DND-41 (cell line): ENCODE data around the gene CSRNP3.

Source experiments
- ATAC-seq: fragments of 200-7000 bp; cut with Tn5 transposase; 3 replicates; pipeline ENCODE4 v1.9.1; 2021; ENCODE audit warnings: low read depth; ENCODE audit not compliant: insufficient read depth
- DNase-seq: peaks from one replicate; pipeline ENCODE4 v3.0.0-alpha.2; 2020
- H2AFZ ChIP-seq: 2 replicates; pipeline ENCODE4 v1.6.0; 2012; ENCODE audit warnings: low read depth, low read length
- H3K27ac ChIP-seq: 2 replicates; pipeline ENCODE4 v1.5.1; 2012; ENCODE audit warnings: low read length, inconsistent platforms
- H3K27me3 ChIP-seq: fragments of 200-600 bp; sonication (generic); 2 replicates; pipeline ENCODE4 v1.6.0; 2012; ENCODE audit warnings: low read length, mild to moderate bottlenecking, inconsistent platforms; ENCODE audit not compliant: insufficient read depth, poor library complexity
- H3K36me3 ChIP-seq: 2 replicates; pipeline ENCODE4 v1.5.1; 2012; ENCODE audit warnings: low read length, inconsistent platforms; ENCODE audit not compliant: insufficient read depth
- H3K4me1 ChIP-seq: 2 replicates; pipeline ENCODE4 v1.5.1; 2012; ENCODE audit warnings: mild to moderate bottlenecking, low read length; ENCODE audit not compliant: insufficient read depth
- H3K4me2 ChIP-seq: 2 replicates; pipeline ENCODE4 v1.6.0; 2012; ENCODE audit warnings: mild to moderate bottlenecking, moderate library complexity, low read length, inconsistent platforms; ENCODE audit not compliant: insufficient read depth
- H3K4me3 ChIP-seq, 2 experiments: fragments of 200-600 bp in 1 of 2; shearing (Covaris generic) in 1 of 2; 2 replicates each; pipeline ENCODE4 v1.5.1; 2012 to 2016; ENCODE audit warnings: inconsistent platforms in 2 of 2, low read length in 2 of 2, mild to moderate bottlenecking in 2 of 2, low read depth in 1 of 2, moderate library complexity in 1 of 2
- H3K79me2 ChIP-seq: 2 replicates; pipeline ENCODE4 v1.6.0; 2012; ENCODE audit warnings: low read length, inconsistent platforms; ENCODE audit not compliant: insufficient read depth
- H3K9ac ChIP-seq: 2 replicates; pipeline ENCODE4 v1.6.0; 2012; ENCODE audit warnings: low read depth, mild to moderate bottlenecking, inconsistent platforms, low read length, moderate library complexity
- H3K9me3 ChIP-seq: 2 replicates; pipeline ENCODE4 v1.5.1; 2012; ENCODE audit warnings: low read length, moderate library complexity, mild to moderate bottlenecking, inconsistent platforms; ENCODE audit not compliant: insufficient read depth, severe bottlenecking
- H4K20me1 ChIP-seq: 2 replicates; pipeline ENCODE4 v1.6.0; 2012; ENCODE audit warnings: low read length; ENCODE audit not compliant: insufficient read depth
- EZH2 ChIP-seq: IDR thresholded peaks from 3 replicates; pipeline ENCODE4 v1.6.1; 2012; ENCODE audit warnings: borderline replicate concordance, low read depth, mild to moderate bottlenecking, moderate library complexity, low read length, inconsistent platforms; ENCODE audit not compliant: severe bottlenecking
- TF ChIP-seq, protein P1 (sequence below): IDR thresholded peaks from 2 replicates; pipeline ENCODE4 v1.5.1; 2012; ENCODE audit warnings: borderline replicate concordance, low read length, moderate library complexity, mild to moderate bottlenecking; ENCODE audit not compliant: poor library complexity, severe bottlenecking; ENCODE audit errors: extremely low read depth

Gene CSRNP3

DNA sequence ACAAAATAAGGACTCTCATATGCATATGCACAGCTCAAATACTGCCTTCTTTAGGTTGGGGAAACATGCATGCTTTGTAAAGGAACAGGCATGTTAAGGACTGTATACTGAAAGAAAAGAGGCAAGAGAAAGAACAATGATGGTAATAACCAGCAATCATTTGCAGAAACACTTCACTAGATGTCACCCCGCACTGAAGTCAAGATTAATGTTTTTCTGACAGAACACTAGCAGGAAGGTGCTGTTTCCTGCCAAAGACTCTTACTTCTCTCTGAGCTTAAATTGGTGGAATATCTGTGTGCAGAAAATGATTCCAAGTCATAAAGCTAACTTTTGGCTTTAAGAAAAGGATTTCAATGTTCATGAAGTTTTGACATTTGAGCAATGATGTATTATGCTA is 19.3 kb upstream of the CSRNP3 start:
- Histone ChIP-seq H3K4me3 (no peak overlapping the region), H2AFZ (no peak overlapping the region), H3K27ac (no peak overlapping the region), H3K79me2 (no peaks in the 10 kb centered on the region), H4K20me1 (no peaks in the 10 kb centered on the region), H3K36me3 (no peaks in the 10 kb centered on the region), H3K27me3 (no peaks in the 10 kb centered on the region), H3K4me2 (no peak overlapping the region), H3K4me1 (no peaks in the 10 kb centered on the region), H3K9me3 (no peaks in the 10 kb centered on the region), H3K9ac (no peak overlapping the region)
- ATAC-seq (no peak), DNase-seq (no peak)
- no peak for TF ChIP-seq EZH2
- TF ChIP-seq, protein P1, sequence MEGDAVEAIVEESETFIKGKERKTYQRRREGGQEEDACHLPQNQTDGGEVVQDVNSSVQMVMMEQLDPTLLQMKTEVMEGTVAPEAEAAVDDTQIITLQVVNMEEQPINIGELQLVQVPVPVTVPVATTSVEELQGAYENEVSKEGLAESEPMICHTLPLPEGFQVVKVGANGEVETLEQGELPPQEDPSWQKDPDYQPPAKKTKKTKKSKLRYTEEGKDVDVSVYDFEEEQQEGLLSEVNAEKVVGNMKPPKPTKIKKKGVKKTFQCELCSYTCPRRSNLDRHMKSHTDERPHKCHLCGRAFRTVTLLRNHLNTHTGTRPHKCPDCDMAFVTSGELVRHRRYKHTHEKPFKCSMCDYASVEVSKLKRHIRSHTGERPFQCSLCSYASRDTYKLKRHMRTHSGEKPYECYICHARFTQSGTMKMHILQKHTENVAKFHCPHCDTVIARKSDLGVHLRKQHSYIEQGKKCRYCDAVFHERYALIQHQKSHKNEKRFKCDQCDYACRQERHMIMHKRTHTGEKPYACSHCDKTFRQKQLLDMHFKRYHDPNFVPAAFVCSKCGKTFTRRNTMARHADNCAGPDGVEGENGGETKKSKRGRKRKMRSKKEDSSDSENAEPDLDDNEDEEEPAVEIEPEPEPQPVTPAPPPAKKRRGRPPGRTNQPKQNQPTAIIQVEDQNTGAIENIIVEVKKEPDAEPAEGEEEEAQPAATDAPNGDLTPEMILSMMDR, result no peak

DNA sequence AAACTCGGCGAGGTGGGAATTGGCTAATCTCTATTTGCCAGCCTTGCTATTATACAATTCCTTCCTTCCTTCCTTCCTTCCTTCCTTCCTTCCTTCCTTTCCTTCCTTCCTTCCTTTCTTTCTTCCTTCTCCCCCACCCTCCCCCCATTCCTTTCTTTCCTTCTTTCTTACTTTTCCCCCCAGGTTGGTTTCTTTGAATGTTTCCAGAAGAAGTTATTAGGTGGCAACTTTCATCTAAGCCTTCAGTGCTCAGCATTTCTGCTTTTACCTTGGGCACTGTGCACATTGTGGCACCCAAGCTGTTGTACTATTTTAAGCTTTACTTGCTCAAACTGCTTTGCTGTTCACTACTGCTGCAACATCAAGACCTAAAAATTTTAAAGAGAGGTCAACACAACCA is 17.2 kb upstream of the CSRNP3 start:
- no peaks in the 10 kb centered on the region for H3K9me3 ChIP-seq

DNA sequence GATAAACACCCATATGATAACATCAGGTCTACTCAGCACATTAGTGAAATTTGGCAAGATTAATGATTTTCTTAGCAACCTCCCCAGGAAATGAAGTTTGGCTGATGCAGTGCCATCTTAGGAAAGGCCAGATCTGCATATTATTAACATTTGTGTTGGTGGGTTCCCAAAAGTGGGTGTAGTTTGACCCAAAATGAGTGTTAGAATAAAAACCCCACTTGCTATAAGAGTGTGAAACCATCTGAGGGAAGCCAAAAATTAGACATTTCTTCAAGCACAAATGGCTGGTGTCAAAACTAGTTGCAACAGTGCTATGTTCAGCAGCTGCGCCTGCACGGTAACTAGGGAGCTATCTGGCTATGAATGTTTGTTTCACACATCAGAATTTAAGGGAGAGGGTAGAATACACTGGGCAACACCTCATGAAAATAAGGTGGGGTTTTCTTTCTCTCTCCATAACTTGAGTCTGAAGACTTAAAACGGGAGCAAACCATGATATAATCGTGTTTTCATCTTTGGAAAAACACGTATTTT is 15.9 kb upstream of the CSRNP3 start:
- H3K9ac ChIP-seq, result no peak overlapping the region
- H3K4me3 ChIP-seq, result no peak overlapping the region
- no peak overlapping the region for H3K27ac ChIP-seq
- H3K9me3 ChIP-seq, result no peaks in the 10 kb centered on the region
- no peaks in the 10 kb centered on the region for H3K27me3 ChIP-seq
- no peak for ATAC-seq
- H2AFZ ChIP-seq, result no peak overlapping the region
- H4K20me1 ChIP-seq, result no peaks in the 10 kb centered on the region
- TF ChIP-seq EZH2, result no peak
- TF ChIP-seq, protein P1, result no peak
- no peaks in the 10 kb centered on the region for H3K36me3 ChIP-seq
- no peaks in the 10 kb centered on the region for H3K79me2 ChIP-seq
- no peaks in the 10 kb centered on the region for H3K4me1 ChIP-seq
- no peak for DNase-seq
- no peak overlapping the region for H3K4me2 ChIP-seq

More for the DNA sequence above, 17.2 kb upstream of the CSRNP3 start:
- no peaks in the 10 kb centered on the region for H3K79me2 ChIP-seq
- H4K20me1 ChIP-seq, result no peaks in the 10 kb centered on the region
- H3K4me2 ChIP-seq, result no peak overlapping the region
- H3K9ac ChIP-seq, result no peak overlapping the region
- H3K4me3 ChIP-seq, result no peak overlapping the region
- no peak for TF ChIP-seq EZH2
- TF ChIP-seq, protein P1, result no peak
- H2AFZ ChIP-seq, result no peak overlapping the region
- ATAC-seq (no peak), DNase-seq (no peak)
- H3K27me3 ChIP-seq, result no peaks in the 10 kb centered on the region
- H3K27ac ChIP-seq, result no peak overlapping the region
- H3K4me1 ChIP-seq, result no peaks in the 10 kb centered on the region
- H3K36me3 ChIP-seq, result no peaks in the 10 kb centered on the region

DNA sequence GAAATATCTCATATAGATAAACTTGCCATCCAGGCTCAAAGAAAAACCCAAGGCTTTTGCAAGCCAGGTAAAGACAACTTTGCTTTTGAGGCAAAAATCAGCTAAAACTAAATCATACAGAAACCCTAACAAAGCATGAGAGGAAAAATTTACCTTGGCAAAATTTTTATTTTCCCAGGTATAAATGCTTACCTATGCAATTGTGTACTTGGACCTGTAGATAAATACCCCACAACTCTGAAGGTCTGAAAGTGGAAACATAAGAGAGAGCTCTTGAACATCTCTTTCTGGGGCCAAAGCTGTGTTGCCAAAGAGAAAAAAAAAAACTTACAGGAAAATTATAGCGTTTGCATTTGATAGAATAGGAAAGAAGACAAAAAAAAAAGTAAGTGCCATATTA is 14.6 kb upstream of the CSRNP3 start:
- H3K4me2 ChIP-seq, result no peak overlapping the region
- no peaks in the 10 kb centered on the region for H3K4me1 ChIP-seq
- no peak for DNase-seq
- no peaks in the 10 kb centered on the region for H3K27me3 ChIP-seq
- no peak for ATAC-seq
- H4K20me1 ChIP-seq, result no peaks in the 10 kb centered on the region
- TF ChIP-seq, protein P1, result no peak
- no peak for TF ChIP-seq EZH2
- no peak overlapping the region for H3K4me3 ChIP-seq
- H3K36me3 ChIP-seq, result no peaks in the 10 kb centered on the region
- no peak overlapping the region for H2AFZ ChIP-seq
- H3K9ac ChIP-seq, result no peak overlapping the region
- H3K9me3 ChIP-seq, result no peaks in the 10 kb centered on the region
- no peaks in the 10 kb centered on the region for H3K79me2 ChIP-seq
- H3K27ac ChIP-seq, result no peak overlapping the region
